Heart right ventricle (tissue), 16 donors: ENCODE measurements around the gene SAFB2. TPM values are rescaled to one million over a fixed set of nuclear protein-coding genes. Genes with fewer than 3 reads are reported as not detected.
A peak's percentile ranks its signal among the peaks of the same experiment; 100 is the strongest.

ENCODE experiments used
- ATAC-seq, 8 donors: fragments of 200-7000 bp; cut with Tn5 transposase; one replicate each; pipeline ENCODE4 v1.9.1; 2020; ENCODE audit warnings: mild to moderate bottlenecking in 8 of 8, moderate library complexity in 8 of 8, moderate number of reproducible peaks in 1 of 8
- DNase-seq, 2 donors: peaks; one replicate each; pipeline ENCODE4 v3.0.0-alpha.2; 2020
- H3K27ac ChIP-seq, 10 donors: fragments of 200-600 bp; sonication (generic) in 2 of 10; one replicate each; pipeline versions ENCODE4 v1.5.0 to v1.8.0; 2020 to 2022; ENCODE audit warnings: mild to moderate bottlenecking in 3 of 10
- H3K27me3 ChIP-seq, 7 donors: fragments of 200-600 bp; one replicate each; pipeline ENCODE4 v1.8.0; 2021 to 2022; ENCODE audit warnings: mild to moderate bottlenecking in 2 of 7
- H3K36me3 ChIP-seq, 9 donors: fragments of 200-600 bp; sonication (generic) in 1 of 9; one replicate each; pipeline versions ENCODE4 v1.5.0 to v1.8.0; 2020 to 2022; ENCODE audit warnings: mild to moderate bottlenecking in 2 of 9
- H3K4me1 ChIP-seq, 9 donors: fragments of 200-600 bp; sonication (generic) in 1 of 9; one replicate each; pipeline versions ENCODE4 v1.5.0 to v1.8.0; 2020 to 2022; ENCODE audit warnings: mild to moderate bottlenecking in 4 of 9
- H3K4me3 ChIP-seq, 10 donors: fragments of 200-600 bp; sonication (generic) in 2 of 10; one replicate each; pipeline versions ENCODE4 v1.5.0 to v1.8.0; 2020 to 2022; ENCODE audit warnings: mild to moderate bottlenecking in 7 of 10, moderate library complexity in 2 of 10
- H3K9me3 ChIP-seq, 11 donors: fragments of 200-600 bp in 10 of 11; sonication (generic) in 2 of 11; one replicate each; pipeline versions ENCODE4 v1.5.0 to v1.8.0; 2013 to 2022; ENCODE audit warnings: mild to moderate bottlenecking in 2 of 11, control low read depth in 1 of 11, moderate library complexity in 1 of 11
- WGBS, 2 donors: extraction: QIAGEN DNeasy Blood & Tissue Kit; methylation state at CpG; one replicate each; pipeline ENCODE4 v1.1.7; 2013; ENCODE audit warnings: inconsistent platforms in 1 of 2; 5-methylcytosine and 5-hydroxymethylcytosine counted together
- intact Hi-C, 10 donors: fragments of 100-400 bp; cut with DNase I; formaldehyde crosslinking; loops; one replicate each; pipeline versions ENCODE4 v1.11.1 to v1.14.2; 2022
- polyA plus RNA-seq, 2 donors: library from polyadenylated mRNA; stranded (reverse); fragments of 200-250 nt; gene quantifications; one replicate each; pipeline ENCODE4 v1.2.3, GENCODE V29; 2013
- total RNA-seq, 10 donors: library from RNA; stranded (reverse); fragmentation: NEBNext Ultra II Directional in 3 of 10; extraction: Animal tissue kit (Norgen Biotek cat#: 25700) in 3 of 10; gene quantifications; one replicate each; pipeline versions ENCODE4 v1.2.1 to v1.2.4, GENCODE V29; 2021 to 2023
- TF ChIP-seq, protein P1 (sequence below), 9 donors: fragments of 200-600 bp; sonication (generic) in 2 of 9; IDR thresholded peaks; one replicate each; pipeline versions ENCODE4 v1.5.0 to v1.8.0; 2021 to 2022; ENCODE audit warnings: antibody characterized with exemption in 9 of 9, mild to moderate bottlenecking in 5 of 9, moderate library complexity in 1 of 9
- donor health status: Arrhythmogenic right ventricular cardiomyopathy.
- donor health status: ischemic (EF 13 %, LVEDD 7.1; RV severe dilation, severe dysfunction).
- donor health status: healthy with polysubstance abuse.
- donor health status: DM: no; HTN: yes; CAD: no.
- donor health status: DM: no; HTN: no; CAD: no.
- donor health status: ischemic (EF 25% LVEDD 6.9; RV normal size, moderate dysfunction).
- donor health status: ischemic (EF 25% LVEDD 5.7; RV mildly dilated, moderate dysfunction).
- donor health status: healthy.
- donor health status: DM: yes; HTN: yes; CAD: no.
- donor health status: Ischemic cardiomyopathy.
- donor health status: ischemic (EF 35%, LVEDD 5.7; RV mildly dilated, moderate dysfunction).
- donor health status: nonischemic (EF 11% LVEDD 7.7; RV severe dilation, severe dysfunction).
- donor health status: DM: yes; HTN: yes; CAD: no.
- donor health status: PGD.
- donor health status: ischemic (EF 29% LVEDD 5.4; RV normal size, mild dysfunction).
- donor health status: nonischemic (EF 23%, LVEDD 6.1; RV moderate dilation, normal function).

The SAFB2 gene
- total and polyA plus RNA-seq, 12 donors = 30.8 to 80.3 (median 45.9) TPM

DNA sequence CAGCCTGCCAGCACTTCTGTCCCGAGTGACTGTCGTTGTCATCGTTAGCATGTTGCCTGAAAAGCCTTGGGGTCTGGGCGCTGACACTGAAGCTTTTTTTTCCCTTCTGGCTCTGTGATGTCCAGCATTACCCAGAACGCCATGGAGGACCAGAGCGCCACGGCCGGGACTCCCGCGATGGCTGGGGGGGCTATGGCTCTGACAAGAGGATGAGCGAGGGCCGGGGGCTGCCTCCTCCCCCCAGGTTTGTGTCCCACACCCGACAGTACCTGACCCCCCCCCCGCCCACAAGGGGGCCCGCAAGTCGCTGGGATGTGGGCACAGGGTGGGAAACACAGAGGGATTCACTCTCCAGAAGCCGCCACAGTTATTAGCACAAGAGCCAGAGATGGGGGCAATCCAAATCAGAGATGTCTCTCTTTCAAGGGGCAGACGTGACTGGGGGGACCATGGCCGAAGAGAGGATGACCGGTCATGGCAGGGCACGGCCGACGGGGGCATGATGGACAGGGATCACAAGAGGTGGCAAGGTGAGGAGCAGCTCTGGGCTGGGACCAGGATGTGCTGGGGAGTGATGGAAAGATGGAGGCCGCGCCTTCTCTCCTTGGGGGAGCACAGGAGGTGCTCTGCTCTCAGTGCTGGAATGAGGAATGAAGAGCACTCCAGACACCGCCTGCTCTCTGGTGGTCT is 44.5 kb upstream of the SAFB2 start:
- no peaks in the 10 kb centered on the region for H3K27me3 ChIP-seq
- intact Hi-C loops = no loop called here
- DNase-seq = no peak
- peak in 4 of 8 donors; percentile 3 to 22 (median 13) for ATAC-seq
- TF ChIP-seq, protein P1, sequence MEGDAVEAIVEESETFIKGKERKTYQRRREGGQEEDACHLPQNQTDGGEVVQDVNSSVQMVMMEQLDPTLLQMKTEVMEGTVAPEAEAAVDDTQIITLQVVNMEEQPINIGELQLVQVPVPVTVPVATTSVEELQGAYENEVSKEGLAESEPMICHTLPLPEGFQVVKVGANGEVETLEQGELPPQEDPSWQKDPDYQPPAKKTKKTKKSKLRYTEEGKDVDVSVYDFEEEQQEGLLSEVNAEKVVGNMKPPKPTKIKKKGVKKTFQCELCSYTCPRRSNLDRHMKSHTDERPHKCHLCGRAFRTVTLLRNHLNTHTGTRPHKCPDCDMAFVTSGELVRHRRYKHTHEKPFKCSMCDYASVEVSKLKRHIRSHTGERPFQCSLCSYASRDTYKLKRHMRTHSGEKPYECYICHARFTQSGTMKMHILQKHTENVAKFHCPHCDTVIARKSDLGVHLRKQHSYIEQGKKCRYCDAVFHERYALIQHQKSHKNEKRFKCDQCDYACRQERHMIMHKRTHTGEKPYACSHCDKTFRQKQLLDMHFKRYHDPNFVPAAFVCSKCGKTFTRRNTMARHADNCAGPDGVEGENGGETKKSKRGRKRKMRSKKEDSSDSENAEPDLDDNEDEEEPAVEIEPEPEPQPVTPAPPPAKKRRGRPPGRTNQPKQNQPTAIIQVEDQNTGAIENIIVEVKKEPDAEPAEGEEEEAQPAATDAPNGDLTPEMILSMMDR (IDR thresholded peaks at IDR 0.05) = no peak
- H3K36me3 ChIP-seq = peaks cover 14 to 98% (median 80%) of the 10 kb centered on the region in 9 donors
- H3K9me3 ChIP-seq = no peaks in the 10 kb centered on the region
- no peaks in the 10 kb centered on the region for H3K4me1 ChIP-seq
- no peak overlapping the region for H3K4me3 ChIP-seq
- H3K27ac ChIP-seq = no peak overlapping the region
- 85 to 88% methylated on average over 26 of the region's 26 CpGs for WGBS, 2 donors

DNA sequence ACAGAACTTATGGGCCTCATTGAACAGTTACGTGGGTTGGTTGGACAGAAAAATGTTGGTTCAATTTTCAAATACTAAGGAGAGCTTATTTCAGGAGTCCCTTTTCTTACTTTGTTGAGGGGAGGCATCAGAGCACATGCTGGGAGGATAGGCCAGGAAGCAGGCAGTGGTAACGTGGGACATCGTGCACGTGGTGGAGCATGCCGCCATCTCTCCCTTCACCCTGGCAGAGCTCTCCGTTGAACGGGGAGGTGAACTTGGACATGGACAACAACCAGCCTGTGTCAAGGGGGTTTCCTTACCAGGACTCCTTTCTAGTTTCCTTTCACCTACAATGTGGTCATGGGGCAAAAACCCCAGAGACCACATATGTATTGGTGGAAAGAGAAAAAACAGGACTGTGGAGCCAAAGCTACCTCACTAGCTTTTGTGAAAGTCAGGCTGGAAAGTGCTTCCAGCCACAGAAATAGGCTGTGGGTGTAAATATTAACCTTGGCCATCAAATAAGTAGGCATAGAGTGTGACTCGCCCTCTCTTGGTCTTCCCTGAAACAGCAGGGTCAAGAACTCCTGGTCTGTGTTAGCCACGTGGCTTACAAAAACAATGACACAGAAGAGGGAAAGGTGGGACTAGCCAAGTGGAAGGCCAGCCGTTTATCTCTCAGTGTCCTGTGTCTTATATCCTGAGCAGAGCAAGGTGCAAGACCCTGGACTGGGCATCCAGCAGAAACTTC is 43.4 kb upstream of the SAFB2 start:
- Histone ChIP-seq H3K27ac (no peak overlapping the region), H3K9me3 (no peaks in the 10 kb centered on the region), H3K27me3 (no peaks in the 10 kb centered on the region), H3K4me1 (no peaks in the 10 kb centered on the region), H3K4me3 (no peak overlapping the region), H3K36me3 (peaks cover 16 to 98% (median 90%) of the 10 kb centered on the region in 9 donors)
- intact Hi-C loops = no loop called here
- DNase-seq (no peak), ATAC-seq (no peak)
- TF ChIP-seq, protein P1 (IDR thresholded peaks at IDR 0.05) = no peak
- WGBS, 2 donors = 71 to 86% methylated on average over 10 of the region's 10 CpGs

DNA sequence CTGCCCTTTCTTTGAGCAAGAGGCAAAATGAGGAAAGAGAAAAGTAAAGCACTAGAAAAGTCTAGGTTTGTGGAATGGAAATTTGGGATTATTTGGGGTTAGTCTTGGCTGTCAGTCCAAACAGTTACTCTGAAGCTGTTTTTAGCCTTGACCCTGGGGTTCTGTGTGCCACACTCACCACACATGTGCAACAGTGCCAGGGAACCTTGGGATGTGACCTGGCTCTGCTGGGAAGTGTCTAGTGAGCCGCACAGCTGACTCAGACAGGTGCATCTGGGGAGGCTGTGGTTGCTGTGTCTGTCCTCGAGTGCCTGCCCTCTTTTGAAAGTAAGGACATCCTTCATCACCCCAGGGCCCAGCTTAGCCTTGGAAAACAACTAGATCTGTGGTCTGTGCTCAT is 41.9 kb upstream of the SAFB2 start:
- H3K4me3 ChIP-seq = no peak overlapping the region
- ATAC-seq (no peak), DNase-seq (no peak)
- no peaks in the 10 kb centered on the region for H3K27me3 ChIP-seq
- intact Hi-C loops = no loop called here
- WGBS, 2 donors = 83 to 87% methylated on average over 2 of the region's 2 CpGs
- H3K9me3 ChIP-seq = no peaks in the 10 kb centered on the region
- TF ChIP-seq, protein P1 (IDR thresholded peaks at IDR 0.05) = no peak
- peaks cover 19 to 100% (median 92%) of the 10 kb centered on the region in 9 donors for H3K36me3 ChIP-seq
- no peak overlapping the region for H3K27ac ChIP-seq
- no peaks in the 10 kb centered on the region for H3K4me1 ChIP-seq

DNA sequence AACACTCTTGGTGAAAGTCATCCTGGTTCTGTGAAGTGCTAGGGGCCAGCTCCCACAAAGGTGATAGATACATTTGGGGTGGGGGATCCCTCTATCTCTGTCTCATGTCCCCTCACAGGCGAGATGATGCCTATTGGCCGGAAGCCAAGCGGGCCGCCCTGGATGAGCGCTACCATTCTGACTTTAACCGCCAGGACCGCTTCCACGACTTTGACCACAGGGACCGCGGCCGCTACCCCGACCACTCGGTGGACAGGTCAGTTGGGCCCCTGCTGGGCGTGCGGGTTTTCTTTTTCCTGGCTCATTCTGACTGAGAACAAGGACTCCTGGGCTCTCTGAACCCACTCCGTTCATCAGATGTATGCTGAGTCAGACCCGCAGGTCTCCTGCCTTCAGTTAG is 41.3 kb upstream of the SAFB2 start:
- ATAC-seq (no peak), DNase-seq (no peak)
- TF ChIP-seq, protein P1 (IDR thresholded peaks at IDR 0.05) = no peak
- intact Hi-C loops = no loop called here
- Histone ChIP-seq H3K4me1 (no peaks in the 10 kb centered on the region), H3K4me3 (no peak overlapping the region), H3K36me3 (peaks cover 19 to 100% (median 89%) of the 10 kb centered on the region in 9 donors), H3K27me3 (no peaks in the 10 kb centered on the region), H3K9me3 (no peaks in the 10 kb centered on the region), H3K27ac (no peak overlapping the region)
- 94 to 95% methylated on average over 17 of the region's 17 CpGs for WGBS, 2 donors
